ENCODE results near the gene SLC7A11.

DNA sequence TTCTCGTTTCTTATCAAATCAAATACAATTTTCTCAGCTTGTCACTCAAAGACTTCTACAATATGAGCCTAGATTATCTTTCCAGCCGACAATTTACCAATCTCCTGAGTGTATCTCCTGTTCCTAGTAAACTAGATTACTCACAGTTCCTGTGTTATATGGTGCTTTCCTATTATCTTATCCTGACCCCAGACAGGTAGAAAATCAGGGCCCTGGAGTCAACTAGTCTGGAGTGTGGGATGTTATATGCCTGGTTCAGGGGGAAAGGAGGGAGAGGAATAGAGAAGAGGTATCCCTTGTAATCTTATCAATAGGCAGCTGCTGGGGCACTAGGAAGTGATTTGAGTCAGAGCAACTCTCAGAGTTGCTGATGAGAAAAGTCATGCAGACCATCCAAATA is 127.1 kb downstream of the SLC7A11 start:
- TF ChIP-seq, protein P1, sequence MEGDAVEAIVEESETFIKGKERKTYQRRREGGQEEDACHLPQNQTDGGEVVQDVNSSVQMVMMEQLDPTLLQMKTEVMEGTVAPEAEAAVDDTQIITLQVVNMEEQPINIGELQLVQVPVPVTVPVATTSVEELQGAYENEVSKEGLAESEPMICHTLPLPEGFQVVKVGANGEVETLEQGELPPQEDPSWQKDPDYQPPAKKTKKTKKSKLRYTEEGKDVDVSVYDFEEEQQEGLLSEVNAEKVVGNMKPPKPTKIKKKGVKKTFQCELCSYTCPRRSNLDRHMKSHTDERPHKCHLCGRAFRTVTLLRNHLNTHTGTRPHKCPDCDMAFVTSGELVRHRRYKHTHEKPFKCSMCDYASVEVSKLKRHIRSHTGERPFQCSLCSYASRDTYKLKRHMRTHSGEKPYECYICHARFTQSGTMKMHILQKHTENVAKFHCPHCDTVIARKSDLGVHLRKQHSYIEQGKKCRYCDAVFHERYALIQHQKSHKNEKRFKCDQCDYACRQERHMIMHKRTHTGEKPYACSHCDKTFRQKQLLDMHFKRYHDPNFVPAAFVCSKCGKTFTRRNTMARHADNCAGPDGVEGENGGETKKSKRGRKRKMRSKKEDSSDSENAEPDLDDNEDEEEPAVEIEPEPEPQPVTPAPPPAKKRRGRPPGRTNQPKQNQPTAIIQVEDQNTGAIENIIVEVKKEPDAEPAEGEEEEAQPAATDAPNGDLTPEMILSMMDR (IDR thresholded peaks at IDR 0.05 in 2 of 3, conservative IDR thresholded peaks at IDR 0.05 in 1 of 3; ENCODE audit: control insufficient read depth in 2 of 3, extremely low read depth in 1 of 3, insufficient read depth in 1 of 3, low read depth in 3 of 3, low read length in 3 of 3), result no peak
- no peak for TF ChIP-seq YY1 (IDR thresholded peaks at IDR 0.05; ENCODE audit: low read depth, low read length)
- TF ChIP-seq SREBF2 (IDR thresholded peaks at IDR 0.05; ENCODE audit: low read length), result no peak
